Heart right ventricle (tissue), 16 donors: Measurements from ENCODE around the gene MUC5AC. TPM values are rescaled to one million over a fixed set of nuclear protein-coding genes. Genes with fewer than 3 reads are reported as not detected.
"Not testable (repeated sequence)": the region's sequence is repeated elsewhere in the genome, so short reads cannot be mapped to it uniquely, and the experiment has no call there.

Source experiments
- ATAC-seq, 8 donors: fragments of 200-7000 bp; cut with Tn5 transposase; one replicate each; pipeline ENCODE4 v1.9.1; 2020; ENCODE audit warnings: mild to moderate bottlenecking in 8 of 8, moderate library complexity in 8 of 8, moderate number of reproducible peaks in 1 of 8
- DNase-seq, 2 donors: peaks; one replicate each; pipeline ENCODE4 v3.0.0-alpha.2; 2020
- H3K27ac ChIP-seq, 10 donors: fragments of 200-600 bp; sonication (generic) in 2 of 10; one replicate each; pipeline versions ENCODE4 v1.5.0 to v1.8.0; 2020 to 2022; ENCODE audit warnings: mild to moderate bottlenecking in 3 of 10
- H3K27me3 ChIP-seq, 7 donors: fragments of 200-600 bp; one replicate each; pipeline ENCODE4 v1.8.0; 2021 to 2022; ENCODE audit warnings: mild to moderate bottlenecking in 2 of 7
- H3K36me3 ChIP-seq, 9 donors: fragments of 200-600 bp; sonication (generic) in 1 of 9; one replicate each; pipeline versions ENCODE4 v1.5.0 to v1.8.0; 2020 to 2022; ENCODE audit warnings: mild to moderate bottlenecking in 2 of 9
- H3K4me1 ChIP-seq, 9 donors: fragments of 200-600 bp; sonication (generic) in 1 of 9; one replicate each; pipeline versions ENCODE4 v1.5.0 to v1.8.0; 2020 to 2022; ENCODE audit warnings: mild to moderate bottlenecking in 4 of 9
- H3K4me3 ChIP-seq, 10 donors: fragments of 200-600 bp; sonication (generic) in 2 of 10; one replicate each; pipeline versions ENCODE4 v1.5.0 to v1.8.0; 2020 to 2022; ENCODE audit warnings: mild to moderate bottlenecking in 7 of 10, moderate library complexity in 2 of 10
- H3K9me3 ChIP-seq, 11 donors: fragments of 200-600 bp in 10 of 11; sonication (generic) in 2 of 11; one replicate each; pipeline versions ENCODE4 v1.5.0 to v1.8.0; 2013 to 2022; ENCODE audit warnings: mild to moderate bottlenecking in 2 of 11, control low read depth in 1 of 11, moderate library complexity in 1 of 11
- WGBS, 2 donors: extraction: QIAGEN DNeasy Blood & Tissue Kit; methylation state at CpG; one replicate each; pipeline ENCODE4 v1.1.7; 2013; ENCODE audit warnings: inconsistent platforms in 1 of 2; 5-methylcytosine and 5-hydroxymethylcytosine counted together
- intact Hi-C, 10 donors: fragments of 100-400 bp; cut with DNase I; formaldehyde crosslinking; loops; one replicate each; pipeline versions ENCODE4 v1.11.1 to v1.14.2; 2022
- polyA plus RNA-seq, 2 donors: library from polyadenylated mRNA; stranded (reverse); fragments of 200-250 nt; gene quantifications; one replicate each; pipeline ENCODE4 v1.2.3, GENCODE V29; 2013
- total RNA-seq, 10 donors: library from RNA; stranded (reverse); fragmentation: NEBNext Ultra II Directional in 3 of 10; extraction: Animal tissue kit (Norgen Biotek cat#: 25700) in 3 of 10; gene quantifications; one replicate each; pipeline versions ENCODE4 v1.2.1 to v1.2.4, GENCODE V29; 2021 to 2023
- TF ChIP-seq, protein P1 (sequence below), 9 donors: fragments of 200-600 bp; sonication (generic) in 2 of 9; IDR thresholded peaks; one replicate each; pipeline versions ENCODE4 v1.5.0 to v1.8.0; 2021 to 2022; ENCODE audit warnings: antibody characterized with exemption in 9 of 9, mild to moderate bottlenecking in 5 of 9, moderate library complexity in 1 of 9
- donor health status: Arrhythmogenic right ventricular cardiomyopathy.
- donor health status: ischemic (EF 13 %, LVEDD 7.1; RV severe dilation, severe dysfunction).
- donor health status: healthy with polysubstance abuse.
- donor health status: DM: no; HTN: yes; CAD: no.
- donor health status: DM: no; HTN: no; CAD: no.
- donor health status: ischemic (EF 25% LVEDD 6.9; RV normal size, moderate dysfunction).
- donor health status: ischemic (EF 25% LVEDD 5.7; RV mildly dilated, moderate dysfunction).
- donor health status: healthy.
- donor health status: DM: yes; HTN: yes; CAD: no.
- donor health status: Ischemic cardiomyopathy.
- donor health status: ischemic (EF 35%, LVEDD 5.7; RV mildly dilated, moderate dysfunction).
- donor health status: nonischemic (EF 11% LVEDD 7.7; RV severe dilation, severe dysfunction).
- donor health status: DM: yes; HTN: yes; CAD: no.
- donor health status: PGD.
- donor health status: ischemic (EF 29% LVEDD 5.4; RV normal size, mild dysfunction).
- donor health status: nonischemic (EF 23%, LVEDD 6.1; RV moderate dilation, normal function).

Gene MUC5AC
- total and polyA plus RNA-seq, 12 donors: not detected

DNA sequence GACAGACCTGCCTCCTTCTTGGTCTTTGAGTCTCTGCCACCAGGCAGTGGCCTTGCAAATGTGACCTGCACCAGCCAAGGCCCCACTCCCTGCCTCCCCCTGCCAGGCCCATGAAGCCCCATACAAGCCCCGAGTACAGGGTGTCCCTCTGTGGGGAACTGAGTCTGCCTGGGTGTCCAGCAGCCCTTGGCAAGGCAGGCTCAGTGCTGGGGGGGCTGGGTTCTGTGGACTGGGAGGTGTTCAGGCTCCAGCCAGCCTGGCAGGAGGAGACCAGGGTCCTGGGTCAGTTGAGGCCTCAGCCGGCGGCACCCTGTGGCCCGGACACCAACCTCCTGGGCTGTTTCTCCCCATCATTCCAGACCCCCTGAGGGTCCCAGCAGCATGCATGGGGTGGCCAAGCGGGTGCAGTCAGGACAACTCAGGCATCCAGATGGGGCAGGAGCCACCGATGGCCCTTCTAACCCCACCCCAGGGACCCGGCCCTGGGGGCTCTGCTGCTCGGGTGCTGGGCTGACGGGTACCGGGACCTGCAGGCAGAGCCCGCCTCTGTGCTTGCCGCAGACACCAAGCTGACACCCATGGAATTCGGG lies 5.7 kb downstream of the MUC5AC start:
- peaks cover 0 to 1% (median 0%) of the 10 kb centered on the region in 11 donors for H3K9me3 ChIP-seq
- DNase-seq (no peak), ATAC-seq (no peak)
- no peak overlapping the region for H3K4me3 ChIP-seq
- WGBS, 2 donors: 86 to 87% methylated on average over 13 of the region's 13 CpGs
- H3K27me3 ChIP-seq: peaks cover 0 to 29% (median 10%) of the 10 kb centered on the region in 7 donors
- H3K36me3 ChIP-seq: no peaks in the 10 kb centered on the region
- no peak overlapping the region for H3K27ac ChIP-seq
- H3K4me1 ChIP-seq: no peaks in the 10 kb centered on the region
- TF ChIP-seq, protein P1, sequence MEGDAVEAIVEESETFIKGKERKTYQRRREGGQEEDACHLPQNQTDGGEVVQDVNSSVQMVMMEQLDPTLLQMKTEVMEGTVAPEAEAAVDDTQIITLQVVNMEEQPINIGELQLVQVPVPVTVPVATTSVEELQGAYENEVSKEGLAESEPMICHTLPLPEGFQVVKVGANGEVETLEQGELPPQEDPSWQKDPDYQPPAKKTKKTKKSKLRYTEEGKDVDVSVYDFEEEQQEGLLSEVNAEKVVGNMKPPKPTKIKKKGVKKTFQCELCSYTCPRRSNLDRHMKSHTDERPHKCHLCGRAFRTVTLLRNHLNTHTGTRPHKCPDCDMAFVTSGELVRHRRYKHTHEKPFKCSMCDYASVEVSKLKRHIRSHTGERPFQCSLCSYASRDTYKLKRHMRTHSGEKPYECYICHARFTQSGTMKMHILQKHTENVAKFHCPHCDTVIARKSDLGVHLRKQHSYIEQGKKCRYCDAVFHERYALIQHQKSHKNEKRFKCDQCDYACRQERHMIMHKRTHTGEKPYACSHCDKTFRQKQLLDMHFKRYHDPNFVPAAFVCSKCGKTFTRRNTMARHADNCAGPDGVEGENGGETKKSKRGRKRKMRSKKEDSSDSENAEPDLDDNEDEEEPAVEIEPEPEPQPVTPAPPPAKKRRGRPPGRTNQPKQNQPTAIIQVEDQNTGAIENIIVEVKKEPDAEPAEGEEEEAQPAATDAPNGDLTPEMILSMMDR (IDR thresholded peaks at IDR 0.05): no peak
- intact Hi-C loops: no loop called here

DNA sequence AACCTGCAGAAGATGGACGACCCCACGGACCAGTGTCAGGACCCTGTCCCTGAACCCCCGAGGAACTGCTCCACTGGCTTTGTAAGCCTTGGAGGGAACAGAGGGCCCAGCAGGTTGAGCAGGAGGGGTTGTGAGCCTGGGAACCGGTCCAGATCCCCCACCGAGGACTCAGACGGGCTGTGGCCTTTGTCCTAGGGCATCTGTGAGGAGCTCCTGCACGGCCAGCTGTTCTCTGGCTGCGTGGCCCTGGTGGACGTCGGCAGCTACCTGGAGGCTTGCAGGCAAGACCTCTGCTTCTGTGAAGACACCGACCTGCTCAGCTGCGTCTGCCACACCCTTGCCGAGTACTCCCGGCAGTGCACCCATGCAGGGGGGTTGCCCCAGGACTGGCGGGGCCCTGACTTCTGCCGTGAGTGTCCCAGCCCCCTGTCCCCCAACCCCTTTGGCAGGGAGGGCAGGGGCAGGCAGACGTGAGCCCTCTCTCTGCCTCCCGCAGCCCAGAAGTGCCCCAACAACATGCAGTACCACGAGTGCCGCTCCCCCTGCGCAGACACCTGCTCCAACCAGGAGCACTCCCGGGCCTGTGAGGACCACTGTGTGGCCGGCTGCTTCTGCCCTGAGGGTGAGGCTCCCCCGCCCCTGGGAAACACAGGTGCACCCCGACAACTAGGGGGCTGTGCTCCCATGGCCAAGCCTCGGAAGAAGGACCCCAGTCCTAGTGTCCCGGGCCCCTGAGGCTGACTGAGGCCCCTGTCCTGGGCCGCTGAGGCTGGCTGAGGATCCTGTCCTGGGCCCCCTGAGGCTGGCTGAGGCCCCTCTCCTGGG lies 6.4 kb downstream of the MUC5AC start:
- H3K27me3 ChIP-seq: peaks cover 0 to 24% (median 10%) of the 10 kb centered on the region in 7 donors
- peaks cover 0 to 4% (median 0%) of the 10 kb centered on the region in 11 donors for H3K9me3 ChIP-seq
- H3K36me3 ChIP-seq: no peaks in the 10 kb centered on the region
- H3K4me1 ChIP-seq: no peaks in the 10 kb centered on the region
- ATAC-seq (no peak), DNase-seq (no peak)
- intact Hi-C loops: no loop called here
- H3K4me3 ChIP-seq: no peak overlapping the region
- WGBS, 2 donors: 74 to 77% methylated on average over 28 of the region's 28 CpGs
- TF ChIP-seq, protein P1 (IDR thresholded peaks at IDR 0.05): no peak
- no peak overlapping the region for H3K27ac ChIP-seq

DNA sequence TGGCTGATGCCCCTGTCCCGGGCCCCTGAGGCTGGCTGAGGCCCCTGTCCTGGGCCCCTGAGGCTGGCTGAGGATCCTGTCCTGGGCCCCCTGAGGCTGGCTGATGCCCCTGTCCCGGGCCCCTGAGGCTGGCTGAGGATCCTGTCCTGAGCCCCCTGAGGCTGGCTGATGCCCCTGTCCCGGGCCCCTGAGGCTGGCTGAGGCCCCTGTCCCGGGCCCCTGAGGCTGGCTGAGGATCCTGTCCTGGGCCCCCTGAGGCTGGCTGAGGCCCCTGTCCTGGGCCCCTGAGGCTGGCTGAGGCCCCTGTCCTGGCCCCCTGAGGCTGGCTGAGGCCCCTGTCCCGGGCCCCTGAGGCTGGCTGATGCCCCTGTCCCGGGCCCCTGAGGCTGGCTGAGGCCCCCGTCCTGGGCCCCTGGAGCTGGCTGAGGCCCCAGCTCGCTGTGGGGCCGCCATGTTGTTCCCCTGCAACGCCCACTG lies 7.1 kb downstream of the MUC5AC start:
- DNase-seq, H3K4me1 ChIP-seq, H3K27ac ChIP-seq, H3K36me3 ChIP-seq, H3K9me3 ChIP-seq, H3K4me3 ChIP-seq, intact Hi-C loops, ATAC-seq: not testable (repeated sequence)
- 76 to 77% methylated on average over 9 to 10 of the region's 10 CpGs for WGBS, 2 donors
- peaks cover 0 to 24% (median 10%) of the 10 kb centered on the region in 7 donors for H3K27me3 ChIP-seq

DNA sequence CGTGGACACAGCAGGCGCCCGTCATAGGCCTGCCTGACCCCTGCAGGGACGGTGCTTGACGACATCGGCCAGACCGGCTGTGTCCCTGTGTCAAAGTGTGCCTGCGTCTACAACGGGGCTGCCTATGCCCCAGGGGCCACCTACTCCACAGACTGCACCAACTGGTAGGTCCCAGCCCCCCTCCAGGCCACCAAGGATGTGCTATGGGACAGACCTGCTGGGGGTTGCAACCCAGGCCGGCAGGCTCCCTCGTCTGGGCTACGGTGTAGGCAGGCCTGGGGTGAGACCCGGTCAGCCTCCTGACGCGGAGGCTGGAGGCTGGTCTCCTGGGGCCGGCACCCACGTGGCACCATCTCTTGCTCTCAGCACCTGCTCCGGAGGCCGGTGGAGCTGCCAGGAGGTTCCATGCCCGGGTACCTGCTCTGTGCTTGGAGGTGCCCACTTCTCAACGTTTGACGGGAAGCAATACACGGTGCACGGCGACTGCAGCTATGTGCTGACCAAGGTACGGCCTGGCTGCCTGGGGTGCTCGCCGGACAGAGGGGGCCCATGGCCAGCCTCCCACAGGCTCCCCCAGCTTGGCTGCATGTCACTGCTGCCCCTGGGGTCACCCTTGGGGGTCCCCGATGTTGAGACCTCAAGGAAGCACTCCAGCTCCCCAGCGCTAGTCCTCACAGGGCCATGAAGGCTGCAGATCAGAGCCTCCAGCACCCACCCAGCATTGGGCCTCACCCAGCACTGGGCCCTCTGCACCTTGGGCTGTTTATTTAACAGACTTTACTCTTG lies 7.7 kb downstream of the MUC5AC start:
- no peak for ATAC-seq
- Histone ChIP-seq H3K4me1 (no peaks in the 10 kb centered on the region), H3K4me3 (no peak overlapping the region), H3K9me3 (peaks cover 0 to 4% (median 0%) of the 10 kb centered on the region in 11 donors), H3K27me3 (peaks cover 0 to 24% (median 10%) of the 10 kb centered on the region in 7 donors), H3K36me3 (no peaks in the 10 kb centered on the region), H3K27ac (no peak overlapping the region)
- 84% methylated on average over 28 to 30 of the region's 30 CpGs for WGBS, 2 donors
- intact Hi-C loops: no loop called here
- DNase-seq: no peak
- TF ChIP-seq, protein P1 (IDR thresholded peaks at IDR 0.05): no peak
